ENCODE measurements around the gene GPC5. TPM values are rescaled to one million over a fixed set of nuclear protein-coding genes. Genes with fewer than 3 reads are reported as not detected.
A peak's percentile ranks its signal among the peaks of the same experiment; 100 is the strongest.

GPC5 gene
- total RNA-seq, 3 donors from 2014 or later: 0.51 to 1.2 TPM; not detected in 1

GRCh38 chr13:92345627-92346026 is 947.2 kb downstream of the GPC5 start:
- TF ChIP-seq CTCF (IDR thresholded peaks at IDR 0.05): no peak
- intact Hi-C loops (cut with DNase I, micrococcal nuclease): no loop called here
- DNase-seq: no peak

GRCh38 chr13:92346046-92346445 is 947.6 kb downstream of the GPC5 start:
- no peak for ATAC-seq
- TF ChIP-seq CTCF (IDR thresholded peaks at IDR 0.05): no peak
- intact Hi-C loops (cut with DNase I, micrococcal nuclease): no loop called here
- Histone ChIP-seq H3K4me1 (ENCODE audit: low read depth) (no peaks in the 10 kb centered on the region), H3K4me3 (no peak overlapping the region), H3K36me3 (ENCODE audit: low read depth) (no peaks in the 10 kb centered on the region), H3K9me3 (no peaks in the 10 kb centered on the region)
- DNase-seq: no peak

More at GRCh38 chr13:92345627-92346026, 947.2 kb downstream of the GPC5 start:
- ATAC-seq: no peak
- H3K4me1 ChIP-seq (ENCODE audit: low read depth): no peaks in the 10 kb centered on the region
- H3K4me3 ChIP-seq: no peak overlapping the region
- H3K9me3 ChIP-seq: no peaks in the 10 kb centered on the region
- H3K36me3 ChIP-seq (ENCODE audit: low read depth): no peaks in the 10 kb centered on the region

GRCh38 chr13:92354583-92354982 is 956.2 kb downstream of the GPC5 start:
- TF ChIP-seq CTCF (IDR thresholded peaks at IDR 0.05): no peak
- intact Hi-C loops (cut with DNase I, micrococcal nuclease): no loop called here
- Histone ChIP-seq H3K36me3 (ENCODE audit: low read depth) (no peaks in the 10 kb centered on the region), H3K4me3 (no peak overlapping the region), H3K9me3 (no peaks in the 10 kb centered on the region), H3K4me1 (ENCODE audit: low read depth) (no peaks in the 10 kb centered on the region)
- DNase-seq (no peak), ATAC-seq (no peak)

GRCh38 chr13:92355213-92355612 is 956.8 kb downstream of the GPC5 start:
- H3K4me1 ChIP-seq (ENCODE audit: low read depth): no peaks in the 10 kb centered on the region
- DNase-seq (peak in 2 of 3 donors; percentile 29 to 66), ATAC-seq (peak; percentile 52)
- no peak overlapping the region for H3K4me3 ChIP-seq
- intact Hi-C loops (cut with DNase I, micrococcal nuclease): no loop called here
- no peak for TF ChIP-seq CTCF (IDR thresholded peaks at IDR 0.05)
- no peaks in the 10 kb centered on the region for H3K36me3 ChIP-seq (ENCODE audit: low read depth)
- H3K9me3 ChIP-seq: no peaks in the 10 kb centered on the region

GRCh38 chr13:92362717-92363116 is 964.3 kb downstream of the GPC5 start:
- no peaks in the 10 kb centered on the region for H3K36me3 ChIP-seq (ENCODE audit: low read depth)
- no peak overlapping the region for H3K4me3 ChIP-seq
- no peaks in the 10 kb centered on the region for H3K4me1 ChIP-seq (ENCODE audit: low read depth)
- intact Hi-C loops (cut with DNase I, micrococcal nuclease): no loop called here
- no peaks in the 10 kb centered on the region for H3K9me3 ChIP-seq
- DNase-seq: no peak
- no peak for TF ChIP-seq CTCF (IDR thresholded peaks at IDR 0.05)
- ATAC-seq: no peak

- H3K4me3 ChIP-seq: no peak overlapping the region
- no peak for TF ChIP-seq CTCF (IDR thresholded peaks at IDR 0.05)
- H3K36me3 ChIP-seq (ENCODE audit: low read depth): no peaks in the 10 kb centered on the region
- H3K4me1 ChIP-seq (ENCODE audit: low read depth): no peaks in the 10 kb centered on the region
- ATAC-seq: no peak
- intact Hi-C loops (cut with DNase I, micrococcal nuclease): no loop called here
- no peak for DNase-seq
- H3K9me3 ChIP-seq: no peaks in the 10 kb centered on the region
These were observed 967.5 kb downstream of the GPC5 start for GRCh38 chr13:92365904-92366303.

Measured in mucosa of descending colon (tissue), 3 donors.